Activated B cell treated with CpG ODN at 0.5 μM for 24 hours (primary cell): ENCODE data around the gene DMRT2. TPM values are rescaled to one million over a fixed set of nuclear protein-coding genes. Genes with fewer than 3 reads are reported as not detected.
A peak's percentile ranks its signal among the peaks of the same experiment; 100 is the strongest.

Experiments
- ATAC-seq: fragments of 200-7000 bp; cut with Tn5 transposase; one replicate; pipeline ENCODE4 v1.10.0; 2021; ENCODE audit warnings: low read depth, mild to moderate bottlenecking, moderate library complexity
- CTCF ChIA-PET: fragments of 350-600 bp; sonication (Branson Sonifier 250); formaldehyde crosslinking; loops from one replicate; lab custom pipeline; 2021; ENCODE audit warnings: antibody characterized with exemption; lab: Charles Lee
- POLR2A ChIA-PET: fragments of 350-600 bp; sonication (Branson Sonifier 250); formaldehyde crosslinking; loops from one replicate; lab custom pipeline; 2021; ENCODE audit warnings: antibody characterized with exemption; lab: Charles Lee
- DNase-seq: peaks from one replicate; pipeline ENCODE4 v3.0.0; 2022
- H3K27ac Mint-ChIP-seq: one replicate; pipeline ENCODE4 v1.8.0; 2020; ENCODE audit warnings: mixed read lengths
- H3K27me3 Mint-ChIP-seq: one replicate; pipeline ENCODE4 v1.8.0; 2021; ENCODE audit warnings: mixed read lengths
- H3K36me3 Mint-ChIP-seq: one replicate; pipeline ENCODE4 v1.8.0; 2021; ENCODE audit warnings: low read depth, mixed read lengths
- H3K4me1 Mint-ChIP-seq: one replicate; pipeline ENCODE4 v1.8.0; 2021; ENCODE audit warnings: mixed read lengths
- H3K4me3 Mint-ChIP-seq: one replicate; pipeline ENCODE4 v1.8.0; 2020; ENCODE audit warnings: mild to moderate bottlenecking, mixed read lengths
- H3K9me3 Mint-ChIP-seq: one replicate; pipeline ENCODE4 v1.8.0; 2020; ENCODE audit warnings: mixed read lengths
- intact Hi-C: fragments of 100-400 bp; cut with micrococcal nuclease; formaldehyde crosslinking; loops from one replicate; pipeline ENCODE4 v1.15.1; 2024
- total RNA-seq: library from RNA; stranded (reverse); gene quantifications from 2 replicates; pipeline ENCODE4 v1.2.3, GENCODE V29; 2022
- TF ChIP-seq, protein P1 (sequence below): fragments of 200-600 bp; IDR thresholded peaks from one replicate; pipeline ENCODE4 v1.8.0; 2022; ENCODE audit warnings: antibody characterized with exemption, mild to moderate bottlenecking

DMRT2 gene
- total RNA-seq, 1 donor from 2014 or later: not detected

GRCh38 chr9:1008216-1008615 lies 41.9 kb upstream of the DMRT2 start:
- H3K36me3 Mint-ChIP-seq: no peaks in the 10 kb centered on the region
- no peak for DNase-seq
- H3K9me3 Mint-ChIP-seq: no peaks in the 10 kb centered on the region
- H3K4me3 Mint-ChIP-seq: no peak overlapping the region
- POLR2A ChIA-PET: no interaction called here
- H3K27ac Mint-ChIP-seq: no peak overlapping the region
- H3K27me3 Mint-ChIP-seq: peaks cover 31% of the 10 kb centered on the region
- intact Hi-C loops: loop anchor here (10.0 kb wide), 1 partner anchor 623 kb away; no protein-coding TSS in a partner anchor
- ATAC-seq: no peak
- TF ChIP-seq, protein P1, sequence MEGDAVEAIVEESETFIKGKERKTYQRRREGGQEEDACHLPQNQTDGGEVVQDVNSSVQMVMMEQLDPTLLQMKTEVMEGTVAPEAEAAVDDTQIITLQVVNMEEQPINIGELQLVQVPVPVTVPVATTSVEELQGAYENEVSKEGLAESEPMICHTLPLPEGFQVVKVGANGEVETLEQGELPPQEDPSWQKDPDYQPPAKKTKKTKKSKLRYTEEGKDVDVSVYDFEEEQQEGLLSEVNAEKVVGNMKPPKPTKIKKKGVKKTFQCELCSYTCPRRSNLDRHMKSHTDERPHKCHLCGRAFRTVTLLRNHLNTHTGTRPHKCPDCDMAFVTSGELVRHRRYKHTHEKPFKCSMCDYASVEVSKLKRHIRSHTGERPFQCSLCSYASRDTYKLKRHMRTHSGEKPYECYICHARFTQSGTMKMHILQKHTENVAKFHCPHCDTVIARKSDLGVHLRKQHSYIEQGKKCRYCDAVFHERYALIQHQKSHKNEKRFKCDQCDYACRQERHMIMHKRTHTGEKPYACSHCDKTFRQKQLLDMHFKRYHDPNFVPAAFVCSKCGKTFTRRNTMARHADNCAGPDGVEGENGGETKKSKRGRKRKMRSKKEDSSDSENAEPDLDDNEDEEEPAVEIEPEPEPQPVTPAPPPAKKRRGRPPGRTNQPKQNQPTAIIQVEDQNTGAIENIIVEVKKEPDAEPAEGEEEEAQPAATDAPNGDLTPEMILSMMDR: no peak
- H3K4me1 Mint-ChIP-seq: no peaks in the 10 kb centered on the region
- CTCF ChIA-PET: interaction anchor here (2.1 to 3.7 kb wide), 2 partner anchors 11 to 114 kb away, joined by 7 to 22 read pairs; no protein-coding TSS in a partner anchor

GRCh38 chr9:1009101-1009707 lies 41.0 kb upstream of the DMRT2 start:
- TF ChIP-seq, protein P1: peak; percentile 64
- Mint-ChIP-seq H3K4me1 (no peaks in the 10 kb centered on the region), H3K4me3 (no peak overlapping the region), H3K36me3 (no peaks in the 10 kb centered on the region), H3K9me3 (no peaks in the 10 kb centered on the region), H3K27me3 (peaks cover 29% of the 10 kb centered on the region), H3K27ac (no peak overlapping the region)
- ChIA-PET CTCF (interaction anchor here (0.7 to 3.7 kb wide), 7 partner anchors 10 to 396 kb away, joined by 3 to 22 read pairs (median 3); no protein-coding TSS in a partner anchor), POLR2A (no interaction called here)
- intact Hi-C loops: loop anchor here (1.0 to 10.0 kb wide), 3 partner anchors 115 to 624 kb away; no protein-coding TSS in a partner anchor
- ATAC-seq (peak; percentile 95), DNase-seq (peak; percentile 52)

- TF ChIP-seq, protein P1: no peak
- POLR2A ChIA-PET: no interaction called here
- intact Hi-C loops: no loop called here
- no peaks in the 10 kb centered on the region for H3K9me3 Mint-ChIP-seq
- H3K27me3 Mint-ChIP-seq: peaks cover 23% of the 10 kb centered on the region
- DNase-seq (no peak), ATAC-seq (no peak)
- H3K4me1 Mint-ChIP-seq: peaks cover under 1% of the 10 kb centered on the region
- H3K36me3 Mint-ChIP-seq: no peaks in the 10 kb centered on the region
- no peak overlapping the region for H3K27ac Mint-ChIP-seq
- no peak overlapping the region for H3K4me3 Mint-ChIP-seq
- CTCF ChIA-PET: no interaction called here
These were observed 37.1 kb upstream of the DMRT2 start for GRCh38 chr9:1013021-1013420.

GRCh38 chr9:1014225-1014624 lies 35.9 kb upstream of the DMRT2 start:
- intact Hi-C loops: no loop called here
- no peaks in the 10 kb centered on the region for H3K9me3 Mint-ChIP-seq
- ATAC-seq (no peak), DNase-seq (no peak)
- no peaks in the 10 kb centered on the region for H3K36me3 Mint-ChIP-seq
- H3K27me3 Mint-ChIP-seq: peaks cover 23% of the 10 kb centered on the region
- POLR2A ChIA-PET: no interaction called here
- TF ChIP-seq, protein P1: no peak
- no peak overlapping the region for H3K4me3 Mint-ChIP-seq
- CTCF ChIA-PET: no interaction called here
- peaks cover 3% of the 10 kb centered on the region for H3K4me1 Mint-ChIP-seq
- no peak overlapping the region for H3K27ac Mint-ChIP-seq

- CTCF ChIA-PET: no interaction called here
- ATAC-seq (no peak), DNase-seq (no peak)
- Mint-ChIP-seq H3K27me3 (peaks cover 21% of the 10 kb centered on the region), H3K27ac (no peak overlapping the region), H3K9me3 (no peaks in the 10 kb centered on the region), H3K4me1 (peaks cover 3% of the 10 kb centered on the region), H3K36me3 (no peaks in the 10 kb centered on the region), H3K4me3 (no peak overlapping the region)
- intact Hi-C loops: no loop called here
- POLR2A ChIA-PET: no interaction called here
- TF ChIP-seq, protein P1: no peak
These were observed 35.5 kb upstream of the DMRT2 start for GRCh38 chr9:1014640-1015039.
